HG03196 (cell line): Measurements from ENCODE around the gene NCAM2.

Experiments
- ATAC-seq: cut with Tn5 transposase; IDR thresholded peaks from one replicate; pipeline ENCODE4 v1.9.1; 2021; ENCODE audit not compliant: unreplicated experiment

The NCAM2 gene

GRCh38 chr21:21204366-21204996 is 206.3 kb downstream of the NCAM2 start:
- ATAC-seq, result no peak

DNA sequence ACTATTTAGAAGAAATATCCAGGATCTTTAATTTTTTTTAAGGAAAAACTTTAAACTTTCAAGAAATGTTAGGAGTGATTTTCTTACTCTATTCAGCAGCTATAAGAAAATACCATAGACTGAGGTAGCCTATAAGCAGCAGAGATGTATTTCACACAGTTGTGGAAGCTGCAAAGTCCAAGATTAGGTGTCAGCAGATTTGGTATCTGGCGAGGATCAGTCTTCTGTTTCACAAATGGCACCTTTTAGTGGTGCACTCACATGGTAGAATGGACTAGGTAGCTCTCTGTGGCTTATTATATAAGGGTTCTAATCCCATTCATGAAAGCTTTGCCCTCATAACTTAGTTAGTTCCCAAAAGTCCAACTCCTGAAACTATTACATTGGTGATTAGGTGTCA is 207.4 kb downstream of the NCAM2 start:
- ATAC-seq, result no peak

- ATAC-seq, result no peak
These were observed 212.3 kb downstream of the NCAM2 start for GRCh38 chr21:21210552-21210951.

- ATAC-seq, result no peak
These were observed 215.1 kb downstream of the NCAM2 start for GRCh38 chr21:21213297-21213696.

- no peak for ATAC-seq
These were observed 217.8 kb downstream of the NCAM2 start for GRCh38 chr21:21216047-21216446.

DNA sequence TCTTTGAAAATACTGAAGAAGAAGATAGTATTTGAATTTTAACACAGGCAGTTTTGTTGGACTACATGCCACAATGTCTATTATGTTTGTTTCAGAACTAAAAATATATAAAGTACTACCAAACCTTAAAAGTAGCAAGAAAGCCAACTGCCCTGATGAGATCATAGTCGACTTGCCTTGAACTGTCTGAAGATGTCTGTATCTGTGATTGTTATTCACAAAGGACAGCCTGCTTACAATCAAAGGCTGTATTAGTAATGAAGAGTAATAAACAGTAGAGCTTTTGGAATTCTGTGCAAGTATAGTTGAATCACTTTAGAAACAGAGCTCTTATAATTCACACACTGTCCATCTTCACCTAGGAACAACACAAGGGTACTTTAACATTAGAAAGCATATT is 228.3 kb downstream of the NCAM2 start:
- ATAC-seq, result no peak

DNA sequence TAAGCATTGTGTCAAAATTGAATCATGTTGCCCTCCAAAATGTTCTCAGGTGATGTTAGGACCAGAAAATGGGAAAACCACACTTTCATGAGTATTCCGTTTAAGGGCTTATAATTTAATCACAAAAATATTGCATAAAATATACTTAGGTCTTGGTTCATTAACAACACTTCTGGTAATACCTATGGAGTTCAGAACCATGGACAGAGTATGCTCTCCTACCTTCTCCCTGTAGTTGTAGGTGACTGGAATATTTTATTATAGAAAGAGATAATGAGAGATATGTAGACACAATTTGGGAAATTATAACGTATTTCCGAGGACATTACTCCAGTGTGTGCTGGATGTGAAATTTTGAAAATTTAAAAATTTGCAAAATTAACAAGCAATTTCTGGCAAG is 232.5 kb downstream of the NCAM2 start:
- no peak for ATAC-seq

- ATAC-seq, result no peak
These were observed 233.7 kb downstream of the NCAM2 start for GRCh38 chr21:21231913-21232312.

GRCh38 chr21:21232320-21232719 is 234.1 kb downstream of the NCAM2 start:
- no peak for ATAC-seq

DNA sequence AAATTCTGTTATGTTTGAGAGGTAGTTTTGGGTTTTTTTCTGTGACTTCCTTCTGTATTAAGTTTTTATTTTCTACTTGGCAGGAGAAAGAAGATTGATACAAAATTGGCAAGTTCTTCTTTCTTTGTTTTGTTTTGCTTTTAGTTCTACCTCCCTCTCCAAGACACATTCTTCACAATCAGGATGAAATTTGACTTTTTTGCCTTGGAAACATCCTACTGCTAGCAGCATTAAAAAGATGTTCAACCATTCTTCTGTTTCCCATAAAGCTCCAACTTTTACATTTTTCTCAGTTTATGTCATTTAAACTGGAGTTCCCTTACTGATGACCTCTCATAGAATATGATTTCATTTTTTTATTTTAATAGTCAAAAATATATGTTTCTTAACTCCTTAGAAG is 234.8 kb downstream of the NCAM2 start:
- ATAC-seq, result no peak

GRCh38 chr21:21236996-21237395 is 238.8 kb downstream of the NCAM2 start:
- no peak for ATAC-seq

GRCh38 chr21:21238629-21239400 is 240.6 kb downstream of the NCAM2 start:
- no peak for ATAC-seq

DNA sequence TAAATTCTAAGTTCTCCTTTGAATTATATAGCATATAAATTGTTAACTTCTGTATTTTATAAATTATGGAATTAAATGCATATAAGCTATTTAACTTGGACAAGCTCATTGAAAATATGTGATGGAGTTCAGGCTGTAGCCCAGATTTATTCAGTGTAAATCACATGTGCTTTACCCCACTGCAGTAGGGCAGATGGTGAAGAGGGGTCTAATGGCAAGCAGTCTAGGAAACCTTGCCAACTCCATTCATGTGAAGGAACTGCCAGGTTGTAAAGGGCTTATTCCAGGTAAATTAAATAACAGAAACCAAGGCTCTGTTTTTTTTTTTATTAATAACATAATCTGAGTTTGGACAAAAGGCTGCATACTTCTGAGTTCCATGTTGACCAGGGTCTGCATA is 243.2 kb downstream of the NCAM2 start:
- no peak for ATAC-seq

GRCh38 chr21:21246007-21246406 is 247.8 kb downstream of the NCAM2 start:
- no peak for ATAC-seq

DNA sequence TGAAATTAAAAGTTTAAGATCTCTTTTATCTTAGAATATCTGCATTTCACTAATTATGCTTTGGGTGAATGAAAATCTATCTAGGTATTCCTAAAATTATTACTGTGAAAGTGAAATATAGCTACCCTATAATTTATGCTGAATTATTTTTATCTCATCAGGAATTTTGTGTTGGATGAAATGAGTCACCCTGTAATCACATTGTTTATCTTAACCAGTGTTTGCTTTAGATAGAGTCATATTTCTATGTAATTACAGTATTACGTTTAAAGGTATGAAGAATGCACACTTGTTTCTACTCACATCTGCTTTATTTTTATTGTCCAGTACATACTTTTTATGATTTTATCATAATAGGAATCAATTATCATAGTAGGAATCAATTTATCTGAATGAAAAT is 249.2 kb downstream of the NCAM2 start:
- ATAC-seq, result no peak

GRCh38 chr21:21262048-21262447 is 263.8 kb downstream of the NCAM2 start:
- no peak for ATAC-seq

GRCh38 chr21:21268061-21268471 is 269.9 kb downstream of the NCAM2 start:
- ATAC-seq, result no peak

- ATAC-seq, result no peak
These were observed 270.7 kb downstream of the NCAM2 start for GRCh38 chr21:21268885-21269284.

GRCh38 chr21:21279193-21279901 is 281.1 kb downstream of the NCAM2 start:
- ATAC-seq, result no peak

DNA sequence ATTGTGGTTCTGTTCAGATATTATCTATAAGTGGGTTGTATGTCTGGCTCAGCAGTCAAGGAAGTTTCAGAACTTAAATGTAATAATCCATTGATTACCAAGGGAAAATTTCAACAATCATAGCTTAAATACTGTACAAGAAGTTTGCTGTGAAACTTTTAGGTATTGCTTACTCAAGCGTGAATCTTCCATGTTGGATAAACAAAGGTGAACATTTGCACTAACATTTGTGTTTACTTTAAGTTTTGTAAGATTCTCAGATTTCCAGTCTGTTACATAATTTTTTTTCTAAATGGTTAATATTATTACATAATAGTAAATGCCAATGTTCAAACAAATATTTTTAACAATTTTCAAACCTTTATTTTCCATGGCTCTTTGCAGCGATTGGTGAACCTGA is 285.6 kb downstream of the NCAM2 start:
- no peak for ATAC-seq

DNA sequence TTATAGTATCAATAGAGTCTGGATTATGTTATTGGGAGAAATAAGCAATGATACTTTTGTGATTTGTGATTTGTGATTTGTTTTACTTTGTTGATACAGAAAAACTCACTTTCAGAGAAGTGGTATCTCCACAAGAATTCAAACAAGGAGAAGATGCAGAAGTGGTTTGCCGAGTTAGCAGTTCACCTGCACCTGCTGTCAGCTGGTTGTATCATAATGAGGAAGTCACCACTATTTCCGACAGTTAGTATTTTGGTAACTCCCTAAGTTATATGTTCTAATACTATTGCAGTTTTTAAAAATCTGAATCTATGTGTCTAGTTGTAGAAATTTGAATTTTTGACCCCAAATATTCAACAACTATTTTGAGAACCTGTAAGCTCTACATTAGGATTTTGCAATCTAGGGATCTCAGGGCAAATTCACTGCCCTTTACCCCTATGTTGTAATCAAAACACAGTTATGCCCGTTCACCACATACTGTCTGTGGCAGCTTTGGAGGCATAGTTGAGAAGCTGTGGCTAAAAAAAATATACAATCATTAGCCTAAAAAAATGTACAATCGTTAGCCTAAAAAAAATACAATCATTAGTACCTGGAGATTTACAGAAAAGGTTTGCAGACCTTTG is 288.1 kb downstream of the NCAM2 start:
- ATAC-seq, result no peak

- ATAC-seq, result no peak
These were observed 292.5 kb downstream of the NCAM2 start for GRCh38 chr21:21290751-21291150.
